BE2C (cell line): ENCODE results near the gene KIAA1671.

Experiments used
- DNase-seq: peaks from one replicate; pipeline ENCODE4 v3.0.0-alpha.2; 2020
- H3K27me3 ChIP-seq: fragments of 250-450 bp; sonication (Bioruptor Pico); 2 replicates; pipeline ENCODE4 v1.5.1; 2020; ENCODE audit warnings: mild to moderate bottlenecking
- H3K36me3 ChIP-seq: fragments of 250-450 bp; sonication (Bioruptor Pico); 2 replicates; pipeline ENCODE4 v1.5.1; 2020; ENCODE audit warnings: mild to moderate bottlenecking
- H3K4me1 ChIP-seq: fragments of 250-450 bp; sonication (Bioruptor Pico); 2 replicates; pipeline ENCODE4 v1.5.1; 2020
- H3K4me3 ChIP-seq: 2 replicates; pipeline ENCODE4 v1.5.1; 2011; ENCODE audit warnings: low read depth, low read length
- H3K9me3 ChIP-seq: fragments of 250-450 bp; sonication (Bioruptor Pico); 2 replicates; pipeline ENCODE4 v1.5.1; 2020
- TF ChIP-seq, protein P1 (sequence below): IDR thresholded peaks from 2 replicates; pipeline ENCODE4 v1.5.1; 2012; ENCODE audit warnings: mild to moderate bottlenecking, low read depth, low read length

The KIAA1671 gene

GRCh38 chr22:25111579-25112517 lies 159.3 kb downstream of the KIAA1671 start:
- Histone ChIP-seq H3K4me3 (peak overlapping the region; percentile 84), H3K36me3 (no peaks in the 10 kb centered on the region), H3K4me1 (peaks cover 4% of the 10 kb centered on the region; the same call in 1 of the 2 replicates), H3K9me3 (no peaks in the 10 kb centered on the region), H3K27me3 (no peaks in the 10 kb centered on the region)
- TF ChIP-seq, protein P1, sequence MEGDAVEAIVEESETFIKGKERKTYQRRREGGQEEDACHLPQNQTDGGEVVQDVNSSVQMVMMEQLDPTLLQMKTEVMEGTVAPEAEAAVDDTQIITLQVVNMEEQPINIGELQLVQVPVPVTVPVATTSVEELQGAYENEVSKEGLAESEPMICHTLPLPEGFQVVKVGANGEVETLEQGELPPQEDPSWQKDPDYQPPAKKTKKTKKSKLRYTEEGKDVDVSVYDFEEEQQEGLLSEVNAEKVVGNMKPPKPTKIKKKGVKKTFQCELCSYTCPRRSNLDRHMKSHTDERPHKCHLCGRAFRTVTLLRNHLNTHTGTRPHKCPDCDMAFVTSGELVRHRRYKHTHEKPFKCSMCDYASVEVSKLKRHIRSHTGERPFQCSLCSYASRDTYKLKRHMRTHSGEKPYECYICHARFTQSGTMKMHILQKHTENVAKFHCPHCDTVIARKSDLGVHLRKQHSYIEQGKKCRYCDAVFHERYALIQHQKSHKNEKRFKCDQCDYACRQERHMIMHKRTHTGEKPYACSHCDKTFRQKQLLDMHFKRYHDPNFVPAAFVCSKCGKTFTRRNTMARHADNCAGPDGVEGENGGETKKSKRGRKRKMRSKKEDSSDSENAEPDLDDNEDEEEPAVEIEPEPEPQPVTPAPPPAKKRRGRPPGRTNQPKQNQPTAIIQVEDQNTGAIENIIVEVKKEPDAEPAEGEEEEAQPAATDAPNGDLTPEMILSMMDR, result no peak
- DNase-seq, result no peak

GRCh38 chr22:25112538-25113253 lies 160.2 kb downstream of the KIAA1671 start:
- TF ChIP-seq, protein P1, result no peak
- no peak for DNase-seq
- Histone ChIP-seq H3K9me3 (no peaks in the 10 kb centered on the region), H3K27me3 (no peaks in the 10 kb centered on the region), H3K36me3 (no peaks in the 10 kb centered on the region), H3K4me1 (peaks cover 4% of the 10 kb centered on the region; the same call in 1 of the 2 replicates), H3K4me3 (no peak overlapping the region)

- Histone ChIP-seq H3K27me3 (no peaks in the 10 kb centered on the region), H3K4me1 (peaks cover 4% of the 10 kb centered on the region; the same call in 1 of the 2 replicates), H3K9me3 (no peaks in the 10 kb centered on the region), H3K36me3 (no peaks in the 10 kb centered on the region), H3K4me3 (no peak overlapping the region)
- TF ChIP-seq, protein P1, result no peak
- DNase-seq, result no peak
Measured at GRCh38 chr22:25113316-25113721, 160.8 kb downstream of the KIAA1671 start.

DNA sequence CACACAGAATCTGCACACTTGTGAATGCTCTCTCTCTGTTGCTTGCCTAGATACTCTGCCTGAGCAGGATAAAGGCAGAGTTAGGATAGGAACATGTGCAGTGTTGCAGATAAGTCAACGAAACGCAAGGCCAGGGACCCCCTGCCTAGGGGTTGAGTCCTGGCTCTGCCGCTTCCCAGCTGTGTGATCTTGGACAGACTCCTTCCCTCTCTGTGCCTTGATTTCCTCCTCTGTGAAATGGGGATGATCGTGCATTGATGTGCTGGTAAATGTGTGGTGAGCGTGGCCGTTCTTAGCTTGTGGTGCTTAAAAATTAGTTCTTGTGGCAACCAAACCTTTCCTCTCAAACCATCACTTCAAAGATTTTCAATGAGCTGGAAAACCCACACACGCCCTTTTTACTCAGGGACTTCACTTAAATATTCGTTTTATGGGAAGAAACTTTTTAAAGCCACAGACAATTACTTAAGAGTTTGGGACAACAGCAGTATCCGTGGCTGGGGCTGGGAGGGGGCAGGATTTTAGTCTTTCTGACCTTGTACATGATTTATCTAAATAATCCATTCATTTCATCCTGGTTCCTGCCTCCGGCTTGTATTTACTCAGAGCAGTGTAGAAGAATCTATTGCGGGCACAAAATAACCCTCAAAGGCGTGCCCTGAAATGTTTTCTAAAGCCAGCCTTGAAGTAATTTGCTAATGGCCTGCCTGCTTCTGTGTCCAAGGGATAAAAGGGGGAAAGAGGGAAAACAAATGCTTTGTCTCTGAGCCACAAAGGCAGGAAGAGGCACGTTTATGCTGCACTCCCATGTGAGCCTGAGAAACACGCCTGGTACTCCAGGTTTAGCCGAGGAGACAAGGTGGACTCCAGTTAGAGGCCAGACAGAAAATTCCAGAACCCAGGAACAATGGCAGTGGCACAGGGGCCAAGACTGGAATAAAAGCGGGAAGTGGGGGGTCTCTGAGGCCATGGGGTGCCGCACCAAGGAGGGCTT lies 162.2 kb downstream of the KIAA1671 start:
- H3K4me1 ChIP-seq, result peaks cover 4% of the 10 kb centered on the region; the same call in 1 of the 2 replicates
- H3K27me3 ChIP-seq, result no peaks in the 10 kb centered on the region
- H3K4me3 ChIP-seq, result no peak overlapping the region
- DNase-seq, result no peak
- no peaks in the 10 kb centered on the region for H3K9me3 ChIP-seq
- TF ChIP-seq, protein P1, result no peak
- H3K36me3 ChIP-seq, result no peaks in the 10 kb centered on the region

- Histone ChIP-seq H3K36me3 (no peaks in the 10 kb centered on the region), H3K27me3 (no peaks in the 10 kb centered on the region), H3K4me1 (no peaks in the 10 kb centered on the region), H3K4me3 (no peak overlapping the region), H3K9me3 (no peaks in the 10 kb centered on the region)
- TF ChIP-seq, protein P1, result no peak
- DNase-seq, result no peak
Measured at GRCh38 chr22:25119609-25120008, 167.1 kb downstream of the KIAA1671 start.
